ENCODE measurements around the gene CCDC60.

The CCDC60 gene, protein sequence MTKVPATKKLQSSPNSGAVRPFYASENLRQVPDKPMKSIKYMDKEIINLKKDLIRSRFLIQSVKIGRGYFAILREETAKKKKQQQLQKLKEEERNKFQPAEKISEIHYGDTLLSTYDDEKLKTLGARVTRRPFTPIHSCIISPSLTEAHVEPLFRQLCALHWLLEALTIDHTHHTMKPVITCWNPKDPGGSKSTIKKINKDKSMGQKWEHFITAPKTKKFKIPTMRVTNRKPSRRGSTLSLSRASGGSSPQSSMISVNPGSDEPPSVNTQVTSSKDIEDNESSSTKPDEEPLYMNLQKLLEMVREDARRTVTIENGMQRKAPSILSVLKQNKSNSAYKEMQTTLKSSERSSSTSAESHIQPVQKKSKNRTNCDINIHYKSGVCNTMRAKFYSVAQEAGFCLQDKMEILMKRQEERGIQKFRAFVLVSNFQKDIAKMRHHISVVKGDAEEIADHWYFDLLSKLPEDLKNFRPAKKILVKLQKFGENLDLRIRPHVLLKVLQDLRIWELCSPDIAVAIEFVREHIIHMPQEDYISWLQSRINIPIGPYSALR

DNA sequence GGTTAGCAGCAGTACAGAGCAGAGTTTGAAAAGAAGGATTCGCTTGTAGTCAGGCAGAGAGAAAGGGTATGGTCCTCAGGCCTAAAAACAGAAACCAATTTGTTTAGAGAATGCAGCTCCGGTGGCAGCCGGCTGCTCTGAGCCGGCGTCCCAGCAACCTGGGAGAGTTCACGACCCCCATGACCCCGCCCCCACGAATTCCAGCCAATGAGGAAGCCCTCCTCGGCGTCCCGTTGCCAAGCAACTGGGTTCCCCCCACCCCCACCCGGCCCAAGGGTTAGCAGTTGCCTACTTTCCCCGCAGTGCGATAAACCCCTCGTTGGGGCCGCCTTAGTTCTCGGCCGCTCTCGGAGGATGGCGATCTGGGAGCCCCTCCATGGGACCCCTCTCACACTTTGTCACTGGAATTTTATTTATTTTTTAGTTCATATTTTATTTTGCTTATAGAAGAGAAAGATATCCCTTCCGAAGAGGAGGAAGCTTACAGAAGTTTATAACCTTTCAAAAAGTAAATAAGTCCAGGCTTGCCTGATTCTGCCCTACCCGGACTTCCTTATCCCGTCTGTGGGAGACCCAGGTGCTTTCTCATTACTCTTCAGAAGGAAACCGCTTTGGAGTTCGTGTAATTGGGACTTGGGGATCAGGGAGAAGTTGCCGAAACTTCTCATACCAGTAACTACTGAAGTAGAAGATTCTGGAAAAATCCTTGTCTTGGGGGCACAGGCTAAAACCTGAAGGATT lies at the start of gene CCDC60:
TSS of gene CCDC60 (plus strand) at position 300 of the 741 bp plus-strand sequence. CDS start 448 bp downstream, outside the sequence.
- TF ChIP-seq, protein P1, sequence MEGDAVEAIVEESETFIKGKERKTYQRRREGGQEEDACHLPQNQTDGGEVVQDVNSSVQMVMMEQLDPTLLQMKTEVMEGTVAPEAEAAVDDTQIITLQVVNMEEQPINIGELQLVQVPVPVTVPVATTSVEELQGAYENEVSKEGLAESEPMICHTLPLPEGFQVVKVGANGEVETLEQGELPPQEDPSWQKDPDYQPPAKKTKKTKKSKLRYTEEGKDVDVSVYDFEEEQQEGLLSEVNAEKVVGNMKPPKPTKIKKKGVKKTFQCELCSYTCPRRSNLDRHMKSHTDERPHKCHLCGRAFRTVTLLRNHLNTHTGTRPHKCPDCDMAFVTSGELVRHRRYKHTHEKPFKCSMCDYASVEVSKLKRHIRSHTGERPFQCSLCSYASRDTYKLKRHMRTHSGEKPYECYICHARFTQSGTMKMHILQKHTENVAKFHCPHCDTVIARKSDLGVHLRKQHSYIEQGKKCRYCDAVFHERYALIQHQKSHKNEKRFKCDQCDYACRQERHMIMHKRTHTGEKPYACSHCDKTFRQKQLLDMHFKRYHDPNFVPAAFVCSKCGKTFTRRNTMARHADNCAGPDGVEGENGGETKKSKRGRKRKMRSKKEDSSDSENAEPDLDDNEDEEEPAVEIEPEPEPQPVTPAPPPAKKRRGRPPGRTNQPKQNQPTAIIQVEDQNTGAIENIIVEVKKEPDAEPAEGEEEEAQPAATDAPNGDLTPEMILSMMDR (IDR thresholded peaks at IDR 0.05; ENCODE audit: control insufficient read depth, insufficient read depth, low read depth, low read length, missing control alignments) = no peak
- no peak within 1 kb of the TSS for H3K4me3 ChIP-seq (ENCODE audit: control insufficient read depth, low read depth, low read length)
- no peak for DNase-seq (ENCODE audit: low read depth)

DNA sequence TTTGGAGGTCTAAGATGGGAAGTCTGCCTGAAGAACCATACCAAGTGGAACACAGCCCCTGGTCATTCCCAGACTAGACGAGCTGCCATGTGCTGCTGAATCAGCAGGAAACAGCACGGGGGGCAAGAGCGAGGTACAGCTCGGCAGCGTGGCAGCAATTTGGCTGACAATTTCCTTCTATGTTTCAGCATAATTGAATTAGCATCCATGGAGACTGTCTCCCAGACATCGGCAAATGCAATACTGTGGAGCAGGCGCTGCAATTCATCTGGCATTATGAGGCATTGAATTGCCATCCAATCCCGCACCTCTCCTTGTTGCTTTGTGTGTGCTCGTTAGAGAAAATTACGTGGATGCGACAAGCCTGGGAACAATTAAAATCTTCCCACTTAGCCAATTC lies 46.0 kb upstream of the CCDC60 start:
- DNase-seq (ENCODE audit: low read depth) = no peak
- TF ChIP-seq, protein P1 (IDR thresholded peaks at IDR 0.05; ENCODE audit: control insufficient read depth, insufficient read depth, low read depth, low read length, missing control alignments) = no peak
- H3K4me3 ChIP-seq (ENCODE audit: control insufficient read depth, low read depth, low read length) = no peak overlapping the region

DNA sequence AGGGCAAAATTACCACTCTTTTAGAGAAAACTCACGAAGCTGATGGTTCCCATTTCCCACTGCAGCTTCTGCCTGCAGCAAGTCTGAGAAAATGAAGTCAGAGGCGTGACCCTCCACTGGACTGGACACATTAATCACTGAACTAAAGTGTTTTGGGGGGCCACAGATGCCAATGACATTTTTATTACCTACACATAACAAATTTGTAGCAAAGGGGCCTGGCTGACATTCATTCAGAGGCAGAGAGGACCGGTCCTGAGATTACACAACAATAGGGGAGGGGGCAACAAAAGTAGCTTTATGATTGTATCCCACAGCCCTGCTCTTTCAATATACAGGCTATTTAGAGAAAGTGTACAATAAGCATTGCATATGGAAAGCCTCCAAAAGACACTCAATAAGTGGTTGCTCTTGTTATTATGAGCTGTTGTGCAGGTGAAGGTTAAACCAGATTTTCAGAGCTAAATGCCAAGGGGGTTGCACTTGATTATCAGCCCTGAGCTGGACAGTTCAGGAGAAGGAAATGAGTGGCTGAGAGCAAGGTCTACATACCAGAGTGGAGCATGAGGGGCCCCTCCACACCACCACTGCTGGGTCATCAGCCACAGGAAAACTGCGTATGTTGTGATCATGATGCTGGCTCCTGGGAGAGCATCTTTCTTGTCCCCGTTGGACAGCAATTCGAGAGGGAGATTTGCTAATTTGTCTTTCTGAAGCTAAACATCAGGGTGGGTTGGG lies 41.5 kb upstream of the CCDC60 start:
- DNase-seq (ENCODE audit: low read depth) = no peak
- H3K4me3 ChIP-seq (ENCODE audit: control insufficient read depth, low read depth, low read length) = no peak overlapping the region
- TF ChIP-seq, protein P1 (IDR thresholded peaks at IDR 0.05; ENCODE audit: control insufficient read depth, insufficient read depth, low read depth, low read length, missing control alignments) = no peak

DNA sequence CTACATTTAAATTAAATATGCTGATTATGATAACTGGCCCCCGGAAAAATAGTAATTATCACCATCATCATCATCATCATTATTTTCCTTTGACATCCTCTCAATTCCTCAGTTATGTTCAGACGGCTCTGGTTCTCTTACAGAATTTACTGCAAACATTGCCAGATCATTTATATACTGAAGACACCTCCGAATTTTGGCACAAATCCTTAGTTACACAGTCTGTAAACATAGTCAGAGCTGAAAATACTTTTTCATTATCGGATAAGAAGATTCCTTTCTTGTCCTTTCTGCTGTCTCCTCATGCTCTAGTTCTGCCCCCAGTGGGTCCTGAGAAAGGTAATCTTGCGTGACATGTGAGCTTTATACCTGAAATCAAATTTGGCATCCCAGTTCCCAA lies 40.3 kb upstream of the CCDC60 start:
- H3K4me3 ChIP-seq (ENCODE audit: control insufficient read depth, low read depth, low read length) = no peak overlapping the region
- no peak for DNase-seq (ENCODE audit: low read depth)
- TF ChIP-seq, protein P1 (IDR thresholded peaks at IDR 0.05; ENCODE audit: control insufficient read depth, insufficient read depth, low read depth, low read length, missing control alignments) = no peak

DNA sequence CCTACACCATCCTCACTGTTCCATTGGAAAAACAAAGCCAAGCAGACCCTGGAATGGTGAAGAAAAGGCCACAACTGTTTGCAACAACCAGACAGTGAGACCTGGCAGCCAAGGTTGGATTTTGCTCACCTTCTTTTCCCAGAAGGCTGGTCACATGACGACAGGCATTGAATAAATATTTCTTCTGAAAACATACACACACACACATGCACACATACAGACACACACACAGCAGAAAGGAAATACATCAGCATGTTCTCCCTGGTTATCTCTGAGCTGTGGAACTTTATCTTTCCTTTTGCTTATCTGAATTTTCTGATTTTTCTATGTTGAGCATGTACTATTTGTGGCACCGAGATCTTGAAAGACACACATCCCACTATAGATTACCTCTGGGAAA lies 38.0 kb upstream of the CCDC60 start:
- TF ChIP-seq, protein P1 (IDR thresholded peaks at IDR 0.05; ENCODE audit: control insufficient read depth, insufficient read depth, low read depth, low read length, missing control alignments) = no peak
- H3K4me3 ChIP-seq (ENCODE audit: control insufficient read depth, low read depth, low read length) = no peak overlapping the region
- DNase-seq (ENCODE audit: low read depth) = no peak

DNA sequence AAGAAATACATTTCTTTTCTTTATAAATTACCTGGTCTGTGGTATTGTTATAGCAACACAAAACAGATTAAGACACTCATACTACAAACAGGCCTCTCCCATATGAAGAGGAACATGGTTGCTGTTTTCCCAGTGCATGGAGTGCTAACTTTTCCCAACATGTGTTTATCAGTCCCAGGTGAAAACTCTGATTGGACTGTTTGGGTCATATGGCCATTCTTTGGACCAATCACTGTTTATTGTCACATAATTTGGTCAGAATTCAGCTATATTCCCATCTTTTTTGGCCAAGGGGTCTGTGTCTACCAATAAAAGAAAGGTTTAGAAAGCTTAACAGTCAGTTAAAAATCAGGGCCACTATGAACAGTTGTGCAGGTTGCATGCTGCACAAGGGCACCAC lies 35.4 kb upstream of the CCDC60 start:
- H3K4me3 ChIP-seq (ENCODE audit: control insufficient read depth, low read depth, low read length) = no peak overlapping the region
- TF ChIP-seq, protein P1 (IDR thresholded peaks at IDR 0.05; ENCODE audit: control insufficient read depth, insufficient read depth, low read depth, low read length, missing control alignments) = no peak
- DNase-seq (ENCODE audit: low read depth) = no peak
